Pancreas (tissue), 10 donors: ENCODE results near the gene AUNIP. TPM values are rescaled to one million over a fixed set of nuclear protein-coding genes. Genes with fewer than 3 reads are reported as not detected.

Source experiments
- ATAC-seq, 4 donors: fragments of 200-7000 bp; cut with Tn5 transposase; one replicate each; pipeline versions ENCODE4 v1.8.0 to v1.9.1; 2020; ENCODE audit warnings: mild to moderate bottlenecking in 4 of 4, moderate library complexity in 4 of 4
- DNase-seq, 6 donors: peaks; one replicate each; pipeline ENCODE4 v3.0.0-alpha.2; 2020
- FAIRE-seq: peaks from 2 replicates; lab custom pipeline; 2012; peaks lifted over from hg19 to GRCh38; lab: Jason Lieb, UNC
- H3K27ac ChIP-seq, 4 donors: fragments of 200-600 bp; sonication (generic); 1 replicate in 3 of 4; 2 replicates in 1 of 4; pipeline versions ENCODE4 v1.5.0 to v1.8.0; 2020
- H3K27me3 ChIP-seq, 4 donors: fragments of 200-600 bp; one replicate each; pipeline ENCODE4 v1.8.0; 2021
- H3K36me3 ChIP-seq, 3 donors: fragments of 200-600 bp; sonication (generic) in 1 of 3; one replicate each; pipeline versions ENCODE4 v1.5.0 to v1.8.0; 2020 to 2021
- H3K4me1 ChIP-seq, 3 donors: fragments of 200-600 bp; one replicate each; pipeline ENCODE4 v1.8.0; 2021
- H3K4me3 ChIP-seq, 4 donors: fragments of 200-600 bp; sonication (generic) in 2 of 4; one replicate each; pipeline versions ENCODE4 v1.5.0 to v1.8.0; 2020 to 2021
- H3K9me3 ChIP-seq, 4 donors: fragments of 200-600 bp; one replicate each; pipeline ENCODE4 v1.8.0; 2021
- CTCF ChIP-seq, 4 donors: fragments of 200-600 bp; sonication (generic) in 3 of 4; IDR thresholded peaks; one replicate each; pipeline versions ENCODE4 v1.5.0 to v1.8.0; 2021; ENCODE audit warnings: antibody characterized with exemption in 4 of 4
- WGBS, 2 donors: extraction: QIAGEN DNeasy Blood & Tissue Kit; methylation state at CpG; one replicate each; pipeline ENCODE4 v1.1.7; 2013; 5-methylcytosine and 5-hydroxymethylcytosine counted together
- intact Hi-C, 3 donors: fragments of 100-400 bp; cut with DNase I; formaldehyde crosslinking; loops; one replicate each; pipeline versions ENCODE4 v1.11.1 to v1.14.2; 2022
- polyA plus RNA-seq, 2 donors: library from polyadenylated mRNA; stranded (reverse); fragments of 200-250 nt; gene quantifications; one replicate each; pipeline ENCODE4 v1.2.3, GENCODE V29; 2013
- total RNA-seq, 6 donors: library from RNA; stranded (reverse); fragmentation: NEBNext Ultra II Directional in 4 of 6; extraction: Animal tissue kit (Norgen Biotek cat#: 25700) in 4 of 6; gene quantifications; one replicate each; pipeline versions ENCODE4 v1.2.1 to v1.2.4, GENCODE V29; 2021 to 2023
- donor health status: healthy with polysubstance abuse.
- donor health status: DM: no; HTN: no; CAD: no; lungs with moderate emphysema.
- donor health status: DM: no; HTN: no; CAD: no.
- donor health status: control.
- donor health status: control.
- donor health status: Bipolar disorder and iron deficiency.
- donor health status: DM: yes; HTN: yes; CAD: no.
- donor health status: DM: no; HTN: no; CAD: no.
- donor health status: DM: no; HTN: no; CAD: no.
- donor health status: DM: yes; HTN: yes; CAD: no.

Gene AUNIP
- total and polyA plus RNA-seq, 8 donors: 0.19 to 0.37 (median 0.29) TPM; not detected in 4

GRCh38 chr1:25798666-25799351 is 60.4 kb downstream of the AUNIP start:
- WGBS, 2 donors: 70 to 71% methylated on average over 8 of the region's 8 CpGs
- Histone ChIP-seq H3K27ac (no peak overlapping the region), H3K27me3 (no peaks in the 10 kb centered on the region), H3K4me3 (no peak overlapping the region), H3K9me3 (no peaks in the 10 kb centered on the region), H3K4me1 (peaks cover 3 to 32% (median 7%) of the 10 kb centered on the region in 3 donors), H3K36me3 (no peaks in the 10 kb centered on the region)
- intact Hi-C loops: loop anchor here in 2 of 3 donors (5.0 kb wide), 2 partner anchors 187 to 192 kb away; no protein-coding TSS in a partner anchor
- no peak for TF ChIP-seq CTCF (IDR thresholded peaks at IDR 0.05)
- FAIRE-seq: no peak
- ATAC-seq: no peak
- no peak for DNase-seq

GRCh38 chr1:25797939-25798338 is 61.3 kb downstream of the AUNIP start:
- Histone ChIP-seq H3K27ac (no peak overlapping the region), H3K27me3 (no peaks in the 10 kb centered on the region), H3K36me3 (no peaks in the 10 kb centered on the region), H3K4me3 (no peak overlapping the region), H3K9me3 (no peaks in the 10 kb centered on the region), H3K4me1 (peaks cover 3 to 28% (median 7%) of the 10 kb centered on the region in 3 donors)
- peak in 3 of 6 donors; percentile 55 to 78 (median 65) for DNase-seq
- WGBS, 2 donors: 65 to 68% methylated on average over 8 of the region's 8 CpGs
- FAIRE-seq: no peak
- peak in 2 of 4 donors; percentile 15 to 28 for TF ChIP-seq CTCF (IDR thresholded peaks at IDR 0.05)
- intact Hi-C loops: loop anchor here in 2 of 3 donors (5.0 kb wide), 2 partner anchors 186 to 191 kb away; no protein-coding TSS in a partner anchor
- ATAC-seq: peak in 1 of 4 donors; percentile 13

- peak overlapping the region in 2 of 4 donors; percentile 12 to 30 for H3K4me3 ChIP-seq
- H3K27ac ChIP-seq: peak overlapping the region in 3 of 4 donors; percentile 50 to 85 (median 76)
- no peak for FAIRE-seq
- H3K36me3 ChIP-seq: no peaks in the 10 kb centered on the region
- no peaks in the 10 kb centered on the region for H3K9me3 ChIP-seq
- no peaks in the 10 kb centered on the region for H3K27me3 ChIP-seq
- intact Hi-C loops: loop anchor here in 2 of 3 donors (5.0 kb wide), 2 partner anchors 185 to 190 kb away; no protein-coding TSS in a partner anchor
- H3K4me1 ChIP-seq: peaks cover 3 to 21% (median 7%) of the 10 kb centered on the region in 3 donors
- ATAC-seq: peak; percentile 70 to 80 (median 76)
- 10 to 18% methylated on average over 6 to 19 of the region's 19 CpGs for WGBS, 2 donors
- peak; percentile 79 to 99 (median 92) for DNase-seq
- TF ChIP-seq CTCF (IDR thresholded peaks at IDR 0.05): peak; percentile 63 to 77 (median 72)
Measured at GRCh38 chr1:25796811-25797458, 62.3 kb downstream of the AUNIP start.

GRCh38 chr1:25795946-25796810 is 63.1 kb downstream of the AUNIP start:
- no peak for TF ChIP-seq CTCF (IDR thresholded peaks at IDR 0.05)
- Histone ChIP-seq H3K4me1 (peaks cover 3 to 14% (median 7%) of the 10 kb centered on the region in 3 donors), H3K4me3 (peak overlapping the region in 2 of 4 donors; percentile 12 to 30), H3K27me3 (no peaks in the 10 kb centered on the region), H3K27ac (peak overlapping the region in 3 of 4 donors; percentile 50 to 85 (median 76)), H3K9me3 (no peaks in the 10 kb centered on the region), H3K36me3 (no peaks in the 10 kb centered on the region)
- intact Hi-C loops: loop anchor here in 2 of 3 donors (5.0 kb wide), 2 partner anchors 184 to 189 kb away; no protein-coding TSS in a partner anchor
- peak; percentile 74 to 83 (median 80) for ATAC-seq
- peak in 4 of 6 donors; percentile 66 to 75 (median 69) for DNase-seq
- 53 to 60% methylated on average over 22 of the region's 22 CpGs for WGBS, 2 donors
- no peak for FAIRE-seq
